Kidney epithelial cell (primary cell): ENCODE measurements around the gene RNF150. TPM values are rescaled to one million over a fixed set of nuclear protein-coding genes. Genes with fewer than 3 reads are reported as not detected.

Experiments
- DNase-seq: peaks from one replicate; pipeline ENCODE4 v3.0.0-alpha.2; 2010; ENCODE audit warnings: low read depth
- H3K27me3 ChIP-seq: 2 replicates; pipeline ENCODE4 v1.6.0; 2011; ENCODE audit warnings: low read length; ENCODE audit not compliant: control insufficient read depth, insufficient read depth
- H3K36me3 ChIP-seq: 2 replicates; pipeline ENCODE4 v1.5.1; 2011; ENCODE audit warnings: low read length; ENCODE audit not compliant: control insufficient read depth, insufficient read depth
- H3K4me3 ChIP-seq: 2 replicates; pipeline ENCODE4 v1.5.1; 2011; ENCODE audit warnings: low read depth, mild to moderate bottlenecking, control low read depth, low read length
- total RNA-seq: library from RNA; depleted of rRNA; stranded (reverse); fragments of >200 nt; gene quantifications from 2 replicates; pipeline ENCODE4 v1.2.3, GENCODE V29; 2015
- TF ChIP-seq, protein P1 (sequence below): IDR thresholded peaks from 2 replicates; pipeline ENCODE4 v1.5.1; 2011; ENCODE audit warnings: mild to moderate bottlenecking, moderate library complexity, low read length, control low read depth, inconsistent platforms; ENCODE audit not compliant: insufficient read depth, poor library complexity, severe bottlenecking

The RNF150 gene
- total RNA-seq, 1 donor from 2014 or later = 5.4 TPM

DNA sequence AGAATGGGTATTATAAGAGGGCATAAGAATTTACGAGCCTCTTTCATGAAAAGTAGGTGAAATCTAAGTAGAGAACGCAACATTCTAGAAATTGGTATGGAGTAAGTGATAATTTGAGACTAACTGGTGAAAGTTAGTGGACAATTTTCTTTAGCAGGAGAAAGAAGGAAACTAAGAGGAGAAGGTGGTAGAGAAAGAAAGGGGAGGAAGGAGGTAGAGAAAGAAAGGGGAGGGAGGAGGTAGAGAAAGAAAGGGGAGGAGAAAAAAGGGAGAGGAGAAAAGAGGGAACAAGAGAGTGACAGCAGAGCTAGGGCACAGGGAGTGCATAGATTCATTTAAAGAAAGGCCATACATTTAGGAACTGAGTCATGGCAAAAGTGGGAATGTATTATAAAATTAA is 94.1 kb downstream of the RNF150 start:
- TF ChIP-seq, protein P1, sequence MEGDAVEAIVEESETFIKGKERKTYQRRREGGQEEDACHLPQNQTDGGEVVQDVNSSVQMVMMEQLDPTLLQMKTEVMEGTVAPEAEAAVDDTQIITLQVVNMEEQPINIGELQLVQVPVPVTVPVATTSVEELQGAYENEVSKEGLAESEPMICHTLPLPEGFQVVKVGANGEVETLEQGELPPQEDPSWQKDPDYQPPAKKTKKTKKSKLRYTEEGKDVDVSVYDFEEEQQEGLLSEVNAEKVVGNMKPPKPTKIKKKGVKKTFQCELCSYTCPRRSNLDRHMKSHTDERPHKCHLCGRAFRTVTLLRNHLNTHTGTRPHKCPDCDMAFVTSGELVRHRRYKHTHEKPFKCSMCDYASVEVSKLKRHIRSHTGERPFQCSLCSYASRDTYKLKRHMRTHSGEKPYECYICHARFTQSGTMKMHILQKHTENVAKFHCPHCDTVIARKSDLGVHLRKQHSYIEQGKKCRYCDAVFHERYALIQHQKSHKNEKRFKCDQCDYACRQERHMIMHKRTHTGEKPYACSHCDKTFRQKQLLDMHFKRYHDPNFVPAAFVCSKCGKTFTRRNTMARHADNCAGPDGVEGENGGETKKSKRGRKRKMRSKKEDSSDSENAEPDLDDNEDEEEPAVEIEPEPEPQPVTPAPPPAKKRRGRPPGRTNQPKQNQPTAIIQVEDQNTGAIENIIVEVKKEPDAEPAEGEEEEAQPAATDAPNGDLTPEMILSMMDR = no peak
- DNase-seq = no peak
- H3K4me3 ChIP-seq = no peak overlapping the region
- no peaks in the 10 kb centered on the region for H3K27me3 ChIP-seq
- H3K36me3 ChIP-seq = no peaks in the 10 kb centered on the region

DNA sequence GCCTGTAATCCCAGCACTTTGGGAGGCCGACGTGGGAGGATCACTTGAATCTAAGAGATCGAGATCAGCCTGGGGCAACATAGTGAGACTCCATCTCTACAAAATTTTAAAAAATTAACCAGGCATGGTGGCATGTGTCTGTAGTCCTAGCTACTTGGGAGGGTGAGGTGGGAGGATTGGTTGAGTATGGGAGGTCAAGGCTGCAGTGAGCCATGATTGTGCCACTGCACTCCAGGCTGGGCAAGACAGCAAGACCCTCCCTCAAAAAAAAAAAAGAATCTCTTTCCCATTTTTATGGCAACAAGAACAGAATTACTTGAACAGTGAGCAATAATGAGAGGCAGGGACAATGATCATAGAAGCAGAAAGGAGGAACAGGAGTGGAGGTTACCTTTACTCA is 94.8 kb downstream of the RNF150 start:
- no peaks in the 10 kb centered on the region for H3K27me3 ChIP-seq
- H3K4me3 ChIP-seq = no peak overlapping the region
- no peak for DNase-seq
- H3K36me3 ChIP-seq = no peaks in the 10 kb centered on the region
- TF ChIP-seq, protein P1 = no peak

DNA sequence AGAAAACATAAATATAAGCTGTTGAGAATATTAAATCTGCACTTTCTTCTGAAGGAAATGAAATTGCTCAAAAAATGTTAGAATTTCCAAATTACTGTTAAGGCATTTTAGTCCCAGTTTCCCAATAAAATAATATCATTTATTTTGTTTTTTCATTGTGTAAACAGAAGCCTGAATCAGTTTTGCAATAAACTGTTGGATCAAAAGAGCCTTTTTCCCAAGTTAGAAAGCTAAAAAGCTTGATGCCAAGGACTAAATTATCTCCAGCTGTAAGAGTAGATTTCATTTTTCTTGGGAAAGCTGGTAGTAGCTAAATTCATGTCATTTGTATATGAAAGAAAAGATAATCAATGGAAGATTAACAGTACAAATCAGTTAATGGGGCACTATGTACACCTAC is 95.8 kb downstream of the RNF150 start:
- no peak for DNase-seq
- Histone ChIP-seq H3K27me3 (no peaks in the 10 kb centered on the region), H3K36me3 (no peaks in the 10 kb centered on the region), H3K4me3 (no peak overlapping the region)
- TF ChIP-seq, protein P1 = no peak

DNA sequence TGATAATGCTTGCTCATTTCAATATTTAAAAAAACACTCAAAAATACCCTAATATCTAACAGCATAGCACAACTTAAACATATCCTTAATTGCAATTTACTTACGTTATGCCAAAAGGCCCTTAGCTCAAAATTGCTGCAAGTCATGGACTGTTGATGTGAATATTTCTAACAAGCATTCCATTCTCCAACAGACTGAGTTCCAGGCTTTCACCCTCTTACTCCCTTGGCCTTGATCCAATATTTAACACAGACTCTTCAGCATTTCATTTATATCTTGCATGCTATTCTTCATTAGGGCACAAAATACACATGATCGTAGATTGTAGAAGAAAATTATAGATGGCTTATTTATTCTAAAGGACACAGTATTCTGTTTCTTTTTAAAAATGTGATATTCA is 96.5 kb downstream of the RNF150 start:
- TF ChIP-seq, protein P1 = no peak
- H3K27me3 ChIP-seq = no peaks in the 10 kb centered on the region
- DNase-seq = no peak
- no peak overlapping the region for H3K4me3 ChIP-seq
- no peaks in the 10 kb centered on the region for H3K36me3 ChIP-seq

DNA sequence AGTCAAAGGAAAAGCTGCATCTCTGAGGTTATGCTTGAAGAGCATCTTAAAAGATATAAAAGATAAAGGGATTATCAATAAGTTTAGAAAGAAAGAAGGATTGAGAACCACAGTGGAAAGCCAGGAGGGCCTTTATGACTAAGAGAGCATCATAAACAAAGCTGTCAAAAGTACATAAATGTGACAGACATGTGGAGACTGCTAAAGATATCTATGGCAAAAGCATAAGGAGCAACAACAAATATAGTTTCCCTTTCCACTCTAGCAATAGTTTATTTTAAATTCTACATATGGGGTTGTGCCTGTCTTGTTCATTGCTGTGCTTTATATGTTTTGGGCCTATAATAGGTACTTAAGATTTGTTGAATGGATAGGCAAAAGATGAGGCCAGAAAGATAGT is 97.3 kb downstream of the RNF150 start:
- Histone ChIP-seq H3K27me3 (no peaks in the 10 kb centered on the region), H3K36me3 (no peaks in the 10 kb centered on the region), H3K4me3 (no peak overlapping the region)
- no peak for DNase-seq
- TF ChIP-seq, protein P1 = no peak

DNA sequence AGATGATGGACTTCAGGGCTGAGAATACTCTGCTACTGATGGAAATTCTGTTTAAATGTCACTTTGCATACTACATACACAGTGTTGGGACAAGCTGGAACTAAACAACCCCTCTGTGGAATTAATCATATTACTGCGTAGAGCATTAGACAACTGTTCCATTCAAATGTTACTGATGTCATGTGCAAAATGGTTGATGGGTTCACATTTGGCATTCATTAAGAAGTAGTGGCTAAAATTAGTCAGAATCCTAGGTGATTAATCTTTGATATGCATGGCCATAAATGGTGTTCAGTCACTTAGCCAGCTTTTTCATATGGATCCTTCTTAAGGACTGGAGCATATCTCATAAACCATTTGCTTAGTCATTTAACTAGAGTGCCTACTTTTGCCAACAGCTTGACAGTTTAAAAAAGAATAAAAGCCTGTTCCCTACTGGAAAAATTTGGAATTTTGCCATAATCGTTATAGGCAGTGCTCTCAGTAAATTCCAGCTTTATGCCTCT is 105.2 kb downstream of the RNF150 start:
- H3K27me3 ChIP-seq = no peaks in the 10 kb centered on the region
- TF ChIP-seq, protein P1 = no peak
- DNase-seq = no peak
- H3K36me3 ChIP-seq = no peaks in the 10 kb centered on the region
- no peak overlapping the region for H3K4me3 ChIP-seq
